Suppressor macrophage treated with lipopolysaccharide for 1 hour (primary cell): ENCODE data around the gene KHK.

Experiments used
- DNase-seq, 3 donors: peaks; one replicate each; pipeline ENCODE4 v3.0.0-alpha.2; 2020 to 2022

Gene KHK

DNA sequence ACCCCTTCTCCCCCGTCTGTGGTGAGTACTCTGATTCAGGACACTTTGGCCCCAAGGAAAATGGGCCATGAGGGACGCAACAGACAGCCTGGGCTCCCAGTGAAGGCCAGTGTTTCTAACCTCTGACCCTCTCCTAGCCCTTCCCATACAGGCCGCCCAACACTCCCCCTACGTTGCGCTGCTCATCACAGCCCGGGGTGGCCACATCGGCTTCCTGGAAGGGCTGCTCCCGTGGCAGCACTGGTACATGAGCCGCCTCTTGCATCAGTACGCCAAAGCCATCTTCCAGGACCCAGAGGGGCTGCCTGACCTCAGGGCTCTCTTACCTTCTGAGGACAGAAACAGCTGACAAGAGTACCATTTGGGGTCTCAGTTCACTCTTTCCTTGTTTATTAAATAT is 43.8 kb downstream of the KHK start:
- DNase-seq: no peak

DNA sequence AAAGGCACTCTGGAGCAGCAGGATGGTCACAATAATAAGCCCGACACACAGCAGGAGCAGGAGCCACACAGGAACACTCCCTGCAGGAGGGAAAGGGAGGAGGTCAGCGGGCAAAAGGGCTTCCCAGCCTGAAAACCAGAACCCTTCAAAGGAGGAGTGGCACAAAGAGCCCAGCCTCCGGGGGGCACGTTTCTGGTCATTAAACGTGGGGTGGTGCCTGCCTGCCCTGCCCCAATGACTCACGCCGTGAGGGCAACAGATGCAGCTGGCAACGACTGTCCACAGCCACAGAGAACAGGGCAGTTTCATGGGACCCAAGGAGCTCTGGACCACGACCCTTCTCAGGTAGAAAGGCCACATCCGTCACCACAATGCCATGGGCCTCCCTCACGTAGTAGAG is 44.9 kb downstream of the KHK start:
- DNase-seq: no peak

DNA sequence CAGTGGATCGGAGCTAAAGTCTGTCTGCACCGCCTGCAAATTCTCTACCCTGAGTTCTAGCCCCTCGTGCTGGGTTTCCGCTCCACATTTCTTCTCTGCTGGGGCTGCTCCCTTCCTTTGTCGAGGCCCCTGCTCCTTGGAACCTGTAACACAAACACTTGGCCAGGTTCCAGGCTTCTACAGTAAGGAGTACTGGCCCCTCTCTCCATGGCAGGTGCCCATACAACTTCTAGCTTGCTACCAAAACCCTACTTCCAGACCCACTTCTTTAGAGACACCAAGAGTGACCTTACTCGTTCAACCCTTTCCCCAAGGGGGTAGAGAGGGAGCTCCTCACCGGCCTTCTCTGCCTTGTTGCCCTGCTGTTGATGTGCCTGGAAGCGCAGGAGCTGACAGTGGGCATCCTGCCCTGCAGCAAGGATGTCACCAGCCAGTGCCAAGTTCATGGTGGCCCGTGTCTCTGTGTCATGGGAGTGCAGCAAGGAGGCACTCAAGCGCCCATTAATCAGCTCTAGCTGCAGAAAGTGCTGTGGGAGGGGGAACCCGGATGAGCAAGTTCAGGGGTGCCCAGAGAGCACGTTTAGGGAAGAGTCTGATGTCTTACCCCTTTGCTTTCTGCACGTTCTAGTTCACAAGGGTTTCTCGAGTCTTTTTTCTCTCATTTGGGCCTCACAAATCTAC is 46.8 kb downstream of the KHK start:
- DNase-seq: peak; percentile 70 to 81 (median 75)

DNA sequence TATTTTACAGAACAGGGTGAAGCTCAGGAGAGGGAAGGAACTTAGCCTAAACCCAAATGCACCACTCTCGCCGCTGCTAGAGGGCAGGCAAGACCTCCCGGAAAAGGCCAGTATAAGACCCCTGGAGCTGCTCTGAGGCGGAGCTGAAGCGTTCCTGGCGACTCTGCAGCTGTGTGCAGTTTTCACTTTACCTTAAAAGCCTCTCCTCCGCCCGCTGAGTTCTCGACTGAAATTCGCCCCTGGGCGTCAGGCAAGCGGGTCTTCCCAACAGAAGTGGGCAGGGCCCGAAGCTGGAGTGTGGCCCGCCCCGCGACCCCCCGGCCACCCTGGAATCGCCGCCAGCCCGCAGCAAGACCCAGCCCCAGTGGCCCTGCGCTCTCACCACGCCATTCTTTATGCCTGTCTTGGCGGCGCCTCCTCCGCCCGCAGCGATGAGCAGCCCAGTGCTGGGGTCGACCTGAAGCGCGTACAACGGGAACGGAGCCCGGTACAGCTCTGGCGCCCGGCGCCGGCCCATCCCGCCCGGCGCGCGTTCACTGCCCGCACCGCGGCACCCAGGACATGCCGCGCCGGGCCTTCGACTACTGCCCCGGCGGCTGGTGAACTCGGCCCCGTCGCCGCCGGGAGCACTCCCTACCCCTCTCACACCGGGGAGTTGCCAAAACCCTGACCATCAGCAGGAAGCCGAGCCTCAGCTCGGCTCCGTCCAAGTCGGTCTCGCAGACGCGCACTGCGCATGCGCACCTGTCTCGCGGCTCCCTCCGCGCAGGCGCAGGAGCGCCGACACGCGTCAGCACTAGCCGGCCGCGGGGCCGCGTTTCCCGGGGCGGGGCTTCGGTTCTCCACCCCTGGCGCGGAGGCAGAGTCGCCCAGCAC is 47.6 kb downstream of the KHK start, which contains the start of gene PREB:
Gene PREB, minus strand, starts transcription at position 732 of the 876 bp plus-strand sequence. Its CDS starts 215 bp downstream, at position 517.
- DNase-seq: peak; percentile 99 to 100 (median 100)

DNA sequence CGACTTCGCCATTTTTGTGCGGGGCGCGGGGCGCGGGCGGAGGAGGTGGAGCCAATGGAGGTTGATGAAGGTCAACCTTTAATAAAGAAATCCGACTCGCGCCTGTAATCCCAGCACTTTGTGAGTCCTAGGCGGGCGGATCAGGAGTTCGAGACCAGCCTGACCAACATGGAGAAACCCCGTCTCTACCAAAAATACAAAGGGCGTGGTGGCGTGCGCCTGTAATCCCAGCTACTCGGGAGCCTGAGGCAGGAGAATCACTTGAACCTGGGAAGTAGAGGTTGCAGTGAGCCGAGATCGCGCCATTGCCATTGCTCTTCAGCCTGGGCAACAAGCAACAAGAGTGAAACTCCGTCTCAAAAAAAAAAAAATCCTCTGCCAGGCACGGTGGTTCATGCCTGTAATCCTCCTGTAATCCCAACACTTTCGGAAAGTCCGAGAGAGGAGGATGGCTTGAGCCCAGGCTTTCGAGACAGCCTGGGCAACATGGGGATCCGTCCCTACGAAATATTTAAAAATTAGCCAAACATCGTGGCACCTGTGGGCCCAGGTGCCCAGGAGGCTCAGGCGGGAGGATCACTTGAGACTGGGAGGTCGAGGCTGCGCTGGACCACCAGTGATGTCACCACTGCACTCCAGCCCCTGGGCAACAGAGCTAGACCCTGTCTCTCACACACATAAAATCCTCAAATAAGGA is 48.4 kb downstream of the KHK start:
- DNase-seq: no peak

DNA sequence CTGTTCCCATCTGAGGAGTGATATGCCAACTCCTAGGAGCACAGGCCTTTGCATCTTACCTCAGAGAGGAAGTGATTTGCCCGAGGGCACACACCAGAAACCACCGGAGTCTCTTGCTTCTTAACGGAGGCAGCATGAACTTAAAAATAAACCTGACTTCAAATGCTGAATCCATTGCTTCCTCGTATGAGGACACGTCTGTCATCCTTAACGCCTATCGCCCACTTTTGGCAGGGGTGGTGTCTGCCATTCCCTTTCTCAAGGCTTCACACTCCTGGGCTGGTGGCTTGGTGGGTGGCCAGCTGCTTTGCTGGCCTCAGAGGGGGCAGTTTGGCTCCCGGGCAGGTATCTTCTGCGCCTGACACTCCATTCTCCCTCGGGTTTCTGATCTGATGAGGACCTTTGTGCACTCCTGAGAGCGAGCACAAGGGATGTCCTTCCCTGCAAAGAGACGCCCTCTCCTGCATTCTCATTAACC is 48.9 kb downstream of the KHK start:
- peak in 2 of 3 donors; percentile 15 to 20 for DNase-seq

DNA sequence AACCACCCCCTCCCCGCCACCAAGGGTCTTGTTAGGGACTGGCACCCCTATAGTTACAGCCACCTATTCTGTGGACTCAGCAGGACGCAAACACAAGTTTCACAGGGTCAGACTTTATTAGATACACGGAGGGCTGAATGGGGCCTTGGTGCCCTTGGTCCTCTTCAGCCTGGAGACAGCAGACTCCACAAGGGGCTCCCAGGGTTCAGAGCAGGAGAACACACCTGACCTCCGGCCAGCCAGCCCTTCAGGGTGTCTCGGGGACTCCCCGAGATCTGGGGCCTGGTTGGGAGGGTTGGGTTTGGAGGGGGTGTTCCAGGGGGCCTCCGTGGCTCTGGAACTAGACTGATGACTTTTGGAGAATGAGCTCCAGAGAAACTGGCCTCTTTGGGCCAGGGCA is 50.2 kb downstream of the KHK start:
- no peak for DNase-seq

DNA sequence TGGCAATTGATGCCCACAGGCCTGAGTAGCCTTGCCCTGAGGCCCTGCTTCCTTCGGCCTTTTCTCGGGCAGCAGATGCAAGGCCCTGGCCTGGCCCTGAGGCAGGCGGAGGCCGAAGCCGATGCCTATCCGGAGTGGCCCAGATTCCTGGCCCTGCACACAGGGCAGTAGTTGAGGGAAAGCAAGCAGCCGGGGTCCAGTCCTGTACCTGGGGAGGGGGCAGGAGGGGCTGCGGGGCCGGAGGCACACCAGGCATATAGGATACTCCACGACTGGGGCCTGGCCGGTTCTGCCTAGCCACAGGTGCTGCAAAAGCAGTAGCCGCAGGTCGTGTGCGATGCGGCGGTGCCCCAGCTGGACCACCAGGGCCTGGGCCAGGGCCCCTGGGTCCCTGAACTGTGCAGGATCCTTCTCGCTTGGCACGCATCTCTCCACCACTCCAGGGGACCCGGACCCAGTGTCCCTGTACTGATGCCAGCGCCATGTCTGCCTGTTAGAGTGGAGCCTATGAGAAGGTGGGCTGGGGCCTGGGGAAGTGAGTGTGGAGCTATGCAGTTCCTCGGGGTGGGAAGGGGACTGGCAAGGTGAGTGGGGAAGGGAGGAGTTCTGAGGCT is 50.9 kb downstream of the KHK start:
- no peak for DNase-seq

DNA sequence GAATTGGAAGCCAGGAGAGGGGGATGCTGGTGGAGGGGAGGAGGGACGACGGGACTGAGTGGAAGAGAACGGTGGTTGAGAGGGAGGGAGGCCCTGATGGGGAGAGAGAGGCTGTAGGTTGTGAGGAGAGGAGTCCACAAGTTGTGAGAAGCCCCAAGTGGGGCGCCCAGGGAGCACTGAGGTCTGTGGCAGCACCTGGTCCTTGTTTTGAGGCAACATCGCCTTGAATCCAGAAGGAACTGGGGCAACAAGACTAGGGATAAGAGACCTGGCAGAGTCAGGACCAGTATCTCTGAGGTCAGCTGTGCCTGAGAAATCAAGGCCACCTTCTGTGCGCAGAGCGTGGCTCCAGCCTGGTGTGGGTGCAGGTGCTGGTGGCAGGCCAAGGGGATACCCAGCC is 51.5 kb downstream of the KHK start:
- DNase-seq: no peak

DNA sequence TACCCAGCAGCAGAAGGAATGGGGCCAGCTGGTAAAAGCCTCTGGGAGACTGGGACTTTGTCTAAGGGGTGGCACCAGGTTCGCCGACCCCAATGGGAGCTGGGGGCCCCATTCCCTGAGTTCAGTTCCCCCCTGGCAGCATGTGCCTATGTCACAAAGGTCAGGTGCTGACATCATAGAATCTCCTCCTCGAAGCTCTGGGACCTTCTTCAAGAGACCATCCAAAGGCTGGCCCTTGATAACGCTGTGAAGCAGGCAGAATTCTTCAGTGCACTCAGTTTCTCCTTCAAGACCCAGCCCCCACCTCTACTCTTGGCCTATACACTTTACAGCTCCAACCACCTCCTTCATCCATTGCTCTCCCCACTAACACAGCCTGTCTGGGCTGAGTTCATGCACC is 52.7 kb downstream of the KHK start, which contains the start of gene PRR30:
Gene PRR30, minus strand, starts transcription at position 101 of the 400 bp plus-strand sequence. CDS start 1,081 bp downstream, outside the sequence.
- DNase-seq: no peak

DNA sequence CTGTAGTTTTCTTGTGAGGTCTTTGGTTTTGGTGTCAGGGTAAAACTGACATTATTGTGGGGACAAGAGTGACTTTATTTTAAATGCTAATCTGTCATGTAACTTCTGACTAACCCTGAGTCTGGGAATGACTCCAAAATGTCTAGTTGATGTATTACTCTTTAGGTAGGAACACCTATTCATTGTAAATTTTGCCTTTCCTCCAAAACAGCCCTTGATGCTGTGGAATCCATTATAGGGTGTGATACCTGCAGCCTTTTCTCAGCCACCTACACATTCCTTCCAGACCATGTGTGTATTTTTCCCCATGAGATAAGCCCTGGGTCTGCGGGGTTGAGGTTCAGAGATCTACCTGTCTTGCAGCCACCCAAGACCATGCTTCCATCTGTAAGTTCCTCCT is 56.7 kb downstream of the KHK start:
- no peak for DNase-seq

DNA sequence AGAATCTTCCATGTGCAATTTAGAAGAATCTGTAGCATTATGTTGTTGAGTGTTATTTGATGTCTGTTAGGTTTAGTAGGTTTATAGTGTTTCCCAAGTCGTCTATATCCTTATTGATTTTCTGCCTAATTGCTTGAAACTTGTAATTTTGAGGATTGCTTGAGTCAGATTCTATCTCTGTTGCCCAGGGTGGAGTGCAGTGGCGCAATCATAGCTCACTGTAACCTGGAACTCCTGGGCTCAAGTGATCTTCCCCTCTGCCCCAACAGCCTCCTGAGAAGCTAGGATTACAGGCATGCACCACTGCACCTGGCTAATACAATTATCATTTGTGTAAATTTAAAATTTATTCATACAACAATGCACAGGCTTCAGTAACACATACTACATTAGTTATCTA is 59.1 kb downstream of the KHK start:
- no peak for DNase-seq

DNA sequence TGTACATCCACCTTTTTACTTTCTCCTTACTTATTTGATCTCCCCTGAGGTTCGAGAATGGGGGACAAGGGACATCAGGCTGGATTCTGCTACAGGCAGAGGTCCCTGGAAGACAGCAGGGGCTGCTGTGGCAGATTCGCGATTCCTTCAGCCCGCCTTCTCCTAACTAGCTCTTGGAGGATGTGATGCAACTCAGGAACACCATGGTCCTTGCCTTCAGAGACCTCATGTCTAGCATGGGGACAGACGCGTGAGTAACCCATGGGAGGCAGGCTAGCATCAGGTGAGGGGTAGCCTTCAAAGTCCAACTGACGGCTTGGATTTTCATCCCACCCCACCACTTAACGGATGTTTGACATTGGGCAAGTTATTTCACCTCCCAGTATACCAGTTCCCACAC is 61.4 kb downstream of the KHK start:
- DNase-seq: no peak

DNA sequence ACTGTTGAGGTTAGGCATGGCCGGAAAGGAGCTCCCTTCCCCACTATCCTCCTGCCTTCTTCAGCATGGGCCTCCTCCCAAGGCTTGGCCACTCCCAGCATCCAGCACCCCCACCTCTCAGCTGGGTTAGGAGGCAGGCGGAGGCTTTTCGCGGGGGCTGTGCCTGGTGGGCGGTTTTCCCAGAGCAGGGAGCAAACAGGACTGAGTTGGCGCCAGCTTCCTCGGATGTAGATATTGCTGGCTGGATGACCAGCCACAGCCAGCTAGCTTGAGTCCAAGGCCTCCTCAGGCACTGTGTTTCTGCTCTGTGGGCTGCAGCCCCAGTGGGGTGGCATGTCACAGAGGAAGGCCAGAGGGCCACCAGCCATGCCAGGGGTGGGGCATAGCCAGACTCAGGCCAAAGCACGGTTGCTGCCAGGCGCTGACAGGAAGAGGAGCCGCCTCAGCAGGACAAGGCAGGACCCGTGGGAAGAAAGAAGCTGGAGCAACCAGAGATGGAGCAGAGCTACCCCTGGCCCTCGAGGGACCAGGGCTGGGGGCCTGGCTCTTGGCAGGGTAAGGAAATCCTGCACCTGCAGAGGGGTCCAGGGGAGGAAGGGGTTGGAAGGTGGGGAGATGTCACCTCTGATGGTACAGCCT is 62.3 kb downstream of the KHK start, which contains the start of gene TCF23:
Gene TCF23, plus strand, starts transcription at position 204 of the 639 bp plus-strand sequence. Its CDS starts 130 bp downstream, at position 334.
- no peak for DNase-seq

DNA sequence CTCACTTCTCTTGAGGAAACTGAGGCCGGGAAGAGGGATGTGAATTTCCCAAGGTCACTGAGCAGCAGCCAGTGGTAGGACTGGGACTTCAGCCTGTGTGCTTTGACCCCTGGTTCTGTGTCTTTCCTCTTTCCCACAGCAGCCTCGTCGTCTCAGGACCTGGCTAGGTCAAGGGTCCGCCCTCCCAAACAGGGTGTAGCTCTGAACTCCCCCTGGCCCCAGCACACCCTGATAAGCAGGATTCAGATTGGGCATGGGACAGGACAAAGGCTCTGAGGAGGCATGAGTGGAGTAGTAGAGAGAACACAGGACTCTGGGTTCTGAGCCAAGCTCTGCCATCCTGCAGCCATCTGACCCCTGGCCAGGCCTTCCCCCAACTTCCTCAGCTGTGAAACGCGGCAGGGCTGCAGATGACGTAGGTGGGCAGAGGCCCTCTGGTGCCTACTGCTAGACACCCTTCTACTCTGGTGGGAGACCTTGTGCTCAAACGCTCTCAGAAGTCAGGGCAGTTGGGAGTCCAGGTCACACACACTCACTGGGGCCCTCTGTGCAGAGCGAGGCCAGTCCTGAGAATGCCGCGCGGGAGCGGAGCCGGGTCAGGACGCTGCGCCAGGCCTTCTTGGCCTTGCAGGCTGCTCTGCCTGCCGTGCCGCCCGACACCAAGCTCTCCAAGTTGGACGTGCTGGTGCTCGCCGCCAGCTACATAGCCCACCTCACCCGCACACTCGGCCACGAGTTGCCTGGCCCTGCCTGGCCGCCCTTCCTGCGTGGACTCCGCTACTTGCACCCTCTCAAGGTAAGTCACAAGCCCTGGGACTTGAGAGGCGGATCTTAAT is 63.2 kb downstream of the KHK start:
- no peak for DNase-seq
